ENCODE data around the gene FBXO44. TPM values are rescaled to one million over a fixed set of nuclear protein-coding genes. Genes with fewer than 3 reads are reported as not detected.

The FBXO44 gene
- total and polyA plus RNA-seq, 2 experiments from 2014 or later = 22.0 to 30.8 TPM

GRCh38 chr1:11671205-11671543, 16.5 kb downstream of the FBXO44 start:
- Histone ChIP-seq H3K9me2 (ENCODE audit: insufficient read depth) (no peaks in the 10 kb centered on the region), H3K36me3 (ENCODE audit: insufficient read depth) (peaks cover 26% of the 10 kb centered on the region), H3K27ac (ENCODE audit: low read depth) (no peak overlapping the region), H4K20me1 (replicated peaks; ENCODE audit: insufficient read depth) (peaks cover 15% of the 10 kb centered on the region), H3K4me2 (no peak overlapping the region), H3K4me3 (no peak overlapping the region), H3K79me2 (replicated peaks; ENCODE audit: insufficient read depth) (peaks cover 3% of the 10 kb centered on the region; the same call in 1 of the 2 replicates), H2AFZ (no peak overlapping the region), H3K4me1 (ENCODE audit: insufficient read depth) (no peaks in the 10 kb centered on the region), H3K27me3 (ENCODE audit: insufficient read depth) (no peaks in the 10 kb centered on the region), H3F3A (replicated peaks; ENCODE audit: low read depth) (peaks cover 47% of the 10 kb centered on the region)
- TF ChIP-seq REST (IDR thresholded peaks at IDR 0.05; ENCODE audit: unreplicated experiment) (no peak), EZH2 (IDR thresholded peaks at IDR 0.05; ENCODE audit: low read depth, unreplicated experiment) (no peak), CREB1 (CRISPR knock-in tag; IDR thresholded peaks at IDR 0.05; ENCODE audit: low read depth) (no peak), JUNB (IDR thresholded peaks at IDR 0.05; ENCODE audit: unreplicated experiment) (no peak), EZH2phosphoT487 (IDR thresholded peaks at IDR 0.05; ENCODE audit: unreplicated experiment) (no peak), CTCF (conservative IDR thresholded peaks at IDR 0.05; ENCODE audit: low read depth in 2 of 2) (no peak), STAT1 (IDR thresholded peaks at IDR 0.05; ENCODE audit: unreplicated experiment) (no peak), POLR2AphosphoS5 (IDR thresholded peaks at IDR 0.05; ENCODE audit: low read depth) (no peak), ZNF462 (CRISPR knock-in tag; IDR thresholded peaks at IDR 0.05) (no peak), ZNF114 (CRISPR knock-in tag; IDR thresholded peaks at IDR 0.05) (no peak), NANOG (IDR thresholded peaks at IDR 0.05; ENCODE audit: borderline replicate concordance) (no peak), ZNF331 (CRISPR knock-in tag; IDR thresholded peaks at IDR 0.05; ENCODE audit: low read depth) (no peak), ETS1 (IDR thresholded peaks at IDR 0.05) (no peak)
- peaks cover 7% of the 10 kb centered on the region for H3K4me1 Mint-ChIP-seq
- ATAC-seq (no peak), DNase-seq (ENCODE audit: low spot score) (no peak)
- H3K4me3 Mint-ChIP-seq = no peak overlapping the region
- H3K27ac Mint-ChIP-seq = no peak overlapping the region
- H3K9me3 Mint-ChIP-seq = no peaks in the 10 kb centered on the region
- peaks cover 84% of the 10 kb centered on the region for H3K36me3 Mint-ChIP-seq (ENCODE audit: low read depth)
- peaks cover 33% of the 10 kb centered on the region for H3K27me3 Mint-ChIP-seq (ENCODE audit: insufficient read depth, low read depth, poor library complexity)

Measured in GM23338 (cell line).